HG02884 (cell line): ENCODE data around the gene IGSF3.
"Not testable (repeated sequence)": the region's sequence is repeated elsewhere in the genome, so short reads cannot be mapped to it uniquely, and the experiment has no call there.

Source experiments
- ATAC-seq: cut with Tn5 transposase; IDR thresholded peaks from one replicate; pipeline ENCODE4 v1.9.1; 2021; ENCODE audit warnings: mild to moderate bottlenecking, moderate library complexity; ENCODE audit not compliant: unreplicated experiment

Gene IGSF3

DNA sequence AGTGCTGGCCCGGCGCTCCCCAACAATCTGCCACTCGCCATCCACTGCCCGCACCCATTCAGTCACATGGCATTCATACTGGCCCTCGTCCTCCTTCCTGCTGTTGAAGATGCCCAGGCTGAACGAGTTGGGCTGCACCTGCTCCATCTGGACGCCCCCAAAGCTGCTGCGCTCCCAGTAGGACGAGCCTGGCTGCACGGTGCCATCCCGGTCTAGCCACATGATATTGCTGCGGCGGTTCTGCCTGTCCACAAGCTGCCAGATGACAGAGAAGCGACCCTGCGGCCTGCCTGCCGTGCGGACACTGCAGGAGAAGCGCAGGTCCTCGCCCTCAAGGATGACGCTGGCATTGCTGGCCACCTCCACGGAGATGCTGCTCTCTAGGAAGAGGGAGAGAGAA, 63.9 kb downstream of the IGSF3 start:
- ATAC-seq = not testable (repeated sequence)

- not testable (repeated sequence) for ATAC-seq
Measured at GRCh38 chr1:116599369-116599768, 68.2 kb downstream of the IGSF3 start.

- ATAC-seq = not testable (repeated sequence)
Measured at GRCh38 chr1:116598420-116599036, 69.0 kb downstream of the IGSF3 start.

DNA sequence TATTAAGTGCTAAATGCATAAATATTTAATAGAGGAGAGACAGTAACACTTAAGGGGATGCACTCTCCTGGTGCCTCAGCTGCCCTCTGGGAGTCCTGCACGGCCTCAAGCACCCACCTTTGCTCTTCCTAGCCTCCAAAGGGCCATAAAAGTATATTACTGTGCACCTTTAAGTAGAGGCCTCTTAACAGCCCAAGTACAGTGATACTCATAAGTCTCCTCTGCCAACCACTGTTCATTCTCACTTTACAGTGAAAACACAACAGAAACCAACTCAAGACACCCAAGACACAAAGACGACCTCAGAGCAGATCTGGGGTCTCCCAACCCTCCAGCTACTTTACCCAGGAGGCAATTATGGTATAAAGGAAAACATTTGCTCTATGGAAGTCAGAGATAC, 70.1 kb downstream of the IGSF3 start:
- peak; percentile 78 for ATAC-seq

DNA sequence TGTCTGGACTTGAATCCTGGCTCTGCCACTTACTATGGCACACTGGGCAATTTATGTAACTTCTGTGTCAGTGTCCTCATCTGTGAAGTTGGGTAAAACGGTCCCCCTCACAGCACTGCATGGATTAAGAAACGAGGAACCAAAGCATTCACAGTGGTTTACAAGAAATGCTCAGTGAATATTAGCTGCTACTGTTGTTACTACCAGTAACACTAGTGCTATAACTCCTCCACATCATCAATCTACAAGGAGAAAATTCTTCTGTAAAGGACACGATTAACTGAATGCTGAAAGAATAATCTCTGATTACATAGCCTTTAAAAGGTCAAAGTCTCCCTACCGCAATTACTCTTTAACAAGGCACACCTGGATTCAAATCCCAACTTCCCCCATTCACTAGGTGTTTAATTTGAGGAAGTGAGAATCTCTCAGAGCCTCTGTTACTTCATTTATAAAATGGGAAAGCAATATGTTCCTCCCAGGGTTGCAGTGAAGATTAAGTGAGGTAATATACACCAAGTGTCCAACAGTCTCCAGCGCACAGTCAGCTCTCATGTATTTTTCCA, 70.7 kb downstream of the IGSF3 start:
- not testable (repeated sequence) for ATAC-seq

GRCh38 chr1:116595946-116596741, 71.4 kb downstream of the IGSF3 start:
- ATAC-seq = not testable (repeated sequence)

- ATAC-seq = not testable (repeated sequence)
Measured at GRCh38 chr1:116595065-116595840, 72.3 kb downstream of the IGSF3 start.

DNA sequence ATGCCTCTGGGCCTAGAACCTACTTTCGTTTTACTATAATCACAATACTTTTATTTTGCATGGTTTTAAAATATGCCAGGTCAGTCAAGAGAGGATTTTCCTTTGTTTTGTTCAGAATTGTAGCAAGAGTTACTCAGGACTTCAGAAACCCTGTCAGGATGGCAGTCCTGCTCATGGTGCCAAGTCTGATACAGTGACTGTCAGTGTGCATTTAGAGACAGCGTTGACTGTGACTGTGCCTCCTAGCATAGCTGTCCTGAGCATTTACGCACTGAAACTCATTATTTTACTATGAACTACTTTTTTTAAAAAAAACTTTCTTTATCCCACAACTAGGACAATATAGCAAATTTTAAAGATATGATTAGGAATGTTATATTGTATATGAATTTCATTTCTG, 73.6 kb downstream of the IGSF3 start:
- ATAC-seq = not testable (repeated sequence)

- ATAC-seq = not testable (repeated sequence)
Measured at GRCh38 chr1:116593401-116593800, 74.1 kb downstream of the IGSF3 start.

GRCh38 chr1:116591951-116592605, 75.5 kb downstream of the IGSF3 start:
- ATAC-seq = not testable (repeated sequence)

GRCh38 chr1:116591006-116591950, 76.3 kb downstream of the IGSF3 start:
- ATAC-seq = not testable (repeated sequence)

- not testable (repeated sequence) for ATAC-seq
Measured at GRCh38 chr1:116590359-116591005, 77.1 kb downstream of the IGSF3 start.

GRCh38 chr1:116589101-116589735, 78.3 kb downstream of the IGSF3 start:
- ATAC-seq = not testable (repeated sequence)

GRCh38 chr1:116587501-116588227, 79.9 kb downstream of the IGSF3 start:
- no peak for ATAC-seq

- peak; percentile 65 for ATAC-seq
Measured at GRCh38 chr1:116586741-116587143, 80.8 kb downstream of the IGSF3 start.

DNA sequence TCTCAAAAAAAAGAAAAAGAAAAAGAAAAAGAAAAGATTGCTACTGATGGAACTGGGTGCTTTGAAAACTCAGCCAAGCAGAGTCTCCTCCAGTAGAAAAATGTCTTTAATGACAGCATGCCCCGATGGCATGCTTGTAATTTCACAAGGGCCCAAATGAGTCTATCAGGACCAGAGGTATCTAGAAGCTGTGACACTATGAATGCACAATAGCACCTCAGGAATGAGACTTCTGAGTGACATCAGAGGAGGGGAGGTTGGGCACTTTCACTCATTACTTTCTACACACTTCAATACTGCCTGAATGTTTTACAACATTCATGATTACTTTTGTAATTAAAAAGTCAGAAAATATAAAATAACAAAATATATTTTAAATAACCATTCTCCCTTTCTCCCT, 81.6 kb downstream of the IGSF3 start:
- peak; percentile 48 for ATAC-seq

DNA sequence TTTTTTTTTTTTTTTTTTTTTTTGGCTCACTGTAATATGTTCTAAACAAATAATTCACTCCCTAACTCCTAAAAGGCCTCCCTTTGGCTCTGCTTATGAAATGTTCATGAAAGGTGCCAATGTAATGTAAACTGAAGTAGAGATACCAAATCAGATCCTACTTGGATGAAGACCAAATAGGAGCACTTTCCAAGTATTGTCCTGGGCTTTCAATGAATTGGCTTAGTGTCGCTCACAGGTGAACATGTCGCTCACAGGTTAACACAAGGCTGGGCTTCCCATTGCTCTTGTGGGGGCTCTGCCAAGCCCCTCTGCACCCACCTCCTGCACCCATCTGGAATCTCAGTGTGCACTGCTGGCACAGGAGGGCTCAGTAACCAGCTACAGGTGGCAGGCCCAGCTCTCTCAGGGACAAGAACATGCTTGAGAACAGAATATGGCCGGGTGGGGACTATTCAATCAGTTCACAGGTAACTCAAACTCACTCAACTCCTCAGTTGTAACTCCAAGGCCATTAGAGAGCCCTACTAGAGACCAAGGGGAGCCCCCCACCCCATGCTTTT, 86.1 kb downstream of the IGSF3 start:
- ATAC-seq = no peak
